T-helper 2 cell (primary cell): ENCODE measurements around the gene DAPK1.

Experiments used
- DNase-seq, 5 experiments: peaks; one replicate each; pipeline versions ENCODE4 v3.0.0 to v3.0.0-alpha.2; 2012 to 2022
- total RNA-seq, 2 donors: gene quantifications; one replicate each; lab custom pipeline; 2026; lab: John Stamatoyannopoulos, UW

The DAPK1 gene
- 0.62 to 1.4 reads per million in 2 donors for total RNA-seq

- peak in 1 of 5 experiments; percentile 79 for DNase-seq
Observed at GRCh38 chr9:87497604-87498045, at the start of gene DAPK1. DAPK1 (plus strand) TSS chr9:87497867; CDS start chr9:87499078, 1,211 bp downstream.

DNA sequence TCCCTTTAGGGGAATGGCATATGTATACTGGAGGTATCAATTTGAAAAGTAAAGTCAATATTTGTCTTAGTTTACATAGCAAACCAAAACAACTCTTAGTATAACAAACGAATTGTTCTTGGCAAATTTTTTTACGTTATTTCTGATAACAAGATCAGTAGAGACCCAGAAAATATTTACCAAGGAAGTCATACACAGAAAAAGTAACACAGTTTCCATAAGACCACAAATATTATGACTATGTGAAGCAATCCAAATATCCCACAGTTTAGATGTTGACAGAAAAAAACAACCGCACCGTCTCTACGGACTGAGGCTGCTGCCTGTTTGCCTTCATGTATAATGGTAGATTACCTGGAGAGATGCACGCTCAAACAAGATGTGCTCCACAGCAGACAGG is 46.5 kb upstream of the DAPK1 start:
- DNase-seq = no peak

DNA sequence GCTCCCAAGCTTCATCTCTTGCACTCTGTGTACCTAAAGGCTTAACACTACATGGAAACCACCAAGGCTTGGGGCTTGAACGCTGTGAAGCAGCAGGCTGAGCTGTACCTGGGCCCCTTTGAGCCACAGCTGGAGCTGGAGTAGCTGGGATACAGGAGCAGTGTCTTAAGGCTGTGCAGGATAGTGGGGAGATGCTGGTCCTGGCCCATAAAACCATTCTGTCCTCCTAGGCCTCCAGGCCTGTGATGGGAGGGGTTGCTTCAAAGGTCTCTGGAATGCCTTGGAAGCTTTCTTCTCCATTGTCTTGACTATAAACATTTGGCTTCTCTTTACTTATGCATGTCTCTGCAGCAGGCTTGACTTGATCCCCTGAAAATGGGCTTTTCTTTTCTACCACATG is 42.3 kb upstream of the DAPK1 start:
- no peak for DNase-seq

DNA sequence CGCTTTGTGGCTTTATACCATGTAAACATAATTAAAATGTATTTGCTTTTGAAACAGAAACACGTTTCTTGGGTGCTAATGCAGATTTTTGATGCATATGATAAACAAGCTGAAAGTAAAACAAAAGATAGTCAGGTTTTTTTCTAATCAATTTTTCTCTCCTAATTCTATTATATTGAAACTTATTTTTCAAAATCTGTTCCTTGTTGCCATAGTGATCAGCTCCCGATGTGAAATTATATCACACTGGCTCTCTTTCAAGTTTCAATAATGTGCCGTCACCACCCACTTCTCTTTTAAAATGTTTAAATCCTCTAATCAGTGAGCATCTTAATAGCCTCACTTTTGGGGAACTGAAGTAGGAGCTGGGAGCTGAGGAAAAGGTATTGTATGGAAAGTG is 36.4 kb upstream of the DAPK1 start:
- no peak for DNase-seq

GRCh38 chr9:87464110-87464991 is 33.3 kb upstream of the DAPK1 start:
- peak in 1 of 5 experiments; percentile 67 for DNase-seq

- DNase-seq = no peak
Observed at GRCh38 chr9:87464992-87465378, 32.7 kb upstream of the DAPK1 start.

GRCh38 chr9:87465816-87466215 is 31.9 kb upstream of the DAPK1 start:
- DNase-seq = no peak

GRCh38 chr9:87467187-87467586 is 30.5 kb upstream of the DAPK1 start:
- DNase-seq = no peak

GRCh38 chr9:87469793-87470465 is 27.7 kb upstream of the DAPK1 start:
- DNase-seq = no peak

DNA sequence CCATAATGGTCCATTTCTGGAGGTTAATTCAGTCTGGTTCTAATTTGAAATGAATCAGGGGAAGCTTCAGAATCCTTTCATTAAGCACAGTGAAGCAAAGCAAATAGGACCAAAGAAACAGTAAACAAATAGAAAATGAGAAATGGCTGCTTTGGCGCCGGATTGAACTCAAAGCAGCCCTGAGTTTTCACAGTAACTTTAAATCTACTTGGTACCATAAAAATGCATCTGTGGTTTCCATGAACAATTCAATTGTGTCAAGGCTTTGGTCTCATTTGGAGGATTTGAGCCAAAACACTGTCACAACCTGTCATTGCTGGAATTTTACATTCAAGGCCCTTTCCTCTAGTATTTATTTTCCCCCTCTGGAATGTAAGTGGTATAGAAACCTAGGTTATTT is 25.9 kb upstream of the DAPK1 start:
- no peak for DNase-seq

DNA sequence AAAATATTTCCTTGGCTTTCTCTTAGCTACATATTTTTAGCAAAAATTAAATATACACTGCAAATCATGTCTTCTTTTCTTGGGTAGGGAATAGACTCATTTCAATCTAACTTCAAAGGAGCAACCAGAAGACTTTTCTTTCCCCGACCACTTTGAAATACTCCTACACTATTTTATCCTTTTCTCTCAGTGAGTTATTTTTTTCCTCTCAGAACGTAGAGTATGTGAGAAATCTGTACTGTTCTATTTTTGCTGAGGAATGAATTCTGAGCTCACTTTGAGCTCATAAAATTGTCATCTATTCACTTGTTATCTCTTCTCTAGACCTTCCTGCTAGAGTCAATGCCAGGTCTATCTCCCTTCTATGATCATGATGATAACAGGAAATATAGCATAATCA is 22.2 kb upstream of the DAPK1 start:
- DNase-seq = no peak

GRCh38 chr9:87478226-87478992 is 19.3 kb upstream of the DAPK1 start:
- DNase-seq = no peak

GRCh38 chr9:87479801-87480201 is 17.9 kb upstream of the DAPK1 start:
- DNase-seq = no peak

- no peak for DNase-seq
Observed at GRCh38 chr9:87481890-87482855, 15.5 kb upstream of the DAPK1 start.

DNA sequence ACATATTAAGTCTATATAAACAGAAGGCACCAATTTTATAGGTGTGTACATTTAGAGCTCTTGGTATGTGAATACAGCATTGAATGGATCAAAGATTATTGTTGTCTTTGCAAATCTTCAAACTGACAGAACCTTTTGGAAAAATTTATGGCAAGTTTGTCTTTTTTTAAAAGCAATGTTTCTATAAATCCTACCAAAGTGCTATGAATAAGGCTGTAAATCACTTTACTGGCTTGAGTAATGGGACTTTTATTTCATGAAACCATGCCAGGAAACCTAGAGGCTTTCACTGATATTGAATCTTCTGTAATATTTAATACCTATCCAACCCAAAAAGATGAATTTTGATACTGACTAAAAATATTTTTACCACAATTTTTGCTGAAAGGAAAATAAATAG is 7.4 kb upstream of the DAPK1 start:
- no peak for DNase-seq

- no peak for DNase-seq
Observed at GRCh38 chr9:87490907-87491306, 6.8 kb upstream of the DAPK1 start.

DNA sequence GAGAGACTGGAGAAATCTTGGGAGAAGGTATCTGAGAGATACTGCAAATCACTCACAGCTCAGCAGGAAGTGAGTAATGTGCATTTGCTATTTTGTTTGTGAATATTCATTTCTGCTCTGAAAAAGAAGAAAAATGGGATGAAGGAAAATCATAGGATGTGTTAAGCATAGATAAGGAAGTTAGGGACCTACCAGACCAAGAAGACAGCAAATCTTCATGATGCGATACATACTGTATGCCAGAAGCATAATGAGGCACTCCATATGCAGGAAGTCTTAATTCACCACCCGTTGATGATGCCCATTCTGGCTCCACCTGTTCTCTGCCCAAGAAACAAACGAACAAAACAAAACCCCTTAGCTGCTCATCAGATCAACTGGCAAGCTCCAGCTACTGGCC is 6.1 kb upstream of the DAPK1 start:
- DNase-seq = no peak

- no peak for DNase-seq
Observed at GRCh38 chr9:87492642-87493041, 5.0 kb upstream of the DAPK1 start.

- DNase-seq = peak in 1 of 5 experiments; percentile 44
Observed at GRCh38 chr9:87494970-87495471, 2.6 kb upstream of the DAPK1 start.

- DNase-seq = no peak
Observed at GRCh38 chr9:87497080-87497603, 525 bp upstream of the DAPK1 start.

GRCh38 chr9:87498046-87498810 is 561 bp downstream of the DAPK1 start:
- DNase-seq = peak in 1 of 5 experiments; percentile 54
